Panc1 (cell line): ENCODE results near the gene DEAF1. TPM values are rescaled to one million over a fixed set of nuclear protein-coding genes. Genes with fewer than 3 reads are reported as not detected.

Experiments
- ATAC-seq: fragments of 200-7000 bp; cut with Tn5 transposase; 2 replicates; pipeline ENCODE4 v1.9.1; 2020; ENCODE audit warnings: mild to moderate bottlenecking, moderate library complexity
- BruUV-seq: library from RNA; stranded (reverse); fragments of 400-500 nt; replicated peaks from 2 replicates; lab custom pipeline; 2021; lab: Mats Ljungman, UMichigan
- CTCF ChIA-PET: fragments of 300-600 bp; sonication (Branson Sonifier 250); formaldehyde crosslinking; loops from one replicate; lab custom pipeline; 2022; ENCODE audit warnings: antibody characterized with exemption; lab: Charles Lee
- POLR2A ChIA-PET: fragments of 300-600 bp; sonication (Branson Sonifier 250); formaldehyde crosslinking; loops from one replicate; lab custom pipeline; 2022; ENCODE audit warnings: antibody characterized with exemption; lab: Charles Lee
- DNase-seq: peaks from one replicate; pipeline ENCODE4 v3.0.0-alpha.2; 2010; ENCODE audit warnings: low read depth, low spot score
- H3K27ac ChIP-seq: 2 replicates; pipeline ENCODE4 v1.5.1; 2011; ENCODE audit warnings: mild to moderate bottlenecking, low read length, inconsistent platforms
- H3K27me3 ChIP-seq: fragments of 200-500 bp; sonication (Bioruptor generic); 2 replicates; pipeline ENCODE4 v1.6.0; 2014; ENCODE audit warnings: low read length, inconsistent platforms; ENCODE audit not compliant: control insufficient read depth, insufficient read depth
- H3K36me3 ChIP-seq: fragments of 200-500 bp; sonication (Bioruptor generic); 2 replicates; pipeline ENCODE4 v1.5.1; 2014; ENCODE audit warnings: inconsistent platforms, mild to moderate bottlenecking, low read length, moderate library complexity; ENCODE audit not compliant: control insufficient read depth, insufficient read depth
- H3K4me1 ChIP-seq: 2 replicates; pipeline ENCODE4 v1.5.1; 2011; ENCODE audit warnings: inconsistent platforms, mild to moderate bottlenecking, low read length, moderate library complexity; ENCODE audit not compliant: control insufficient read depth, insufficient read depth
- H3K4me3 ChIP-seq, 2 experiments: 2 replicates each; pipeline ENCODE4 v1.5.1; 2011 to 2012; ENCODE audit warnings: low read depth in 2 of 2, low read length in 2 of 2, mild to moderate bottlenecking in 2 of 2, inconsistent platforms in 1 of 2, moderate library complexity in 1 of 2
- H3K9me3 ChIP-seq: fragments of 200-500 bp; sonication (Bioruptor generic); 2 replicates; pipeline ENCODE4 v1.5.1; 2014; ENCODE audit warnings: low read depth, mild to moderate bottlenecking, inconsistent platforms, low read length, moderate library complexity; ENCODE audit not compliant: control insufficient read depth, insufficient read depth
- CTCF ChIP-seq: fragments of 450-650 bp; IDR thresholded peaks from 2 replicates; pipeline ENCODE4 v1.5.1; 2017; ENCODE audit warnings: mild to moderate bottlenecking
- POLR2AphosphoS5 ChIP-seq: IDR thresholded peaks from 2 replicates; pipeline ENCODE4 v1.6.1; 2012; ENCODE audit warnings: mild to moderate bottlenecking, low read depth, low read length, moderate library complexity
- REST ChIP-seq, 2 experiments: IDR thresholded peaks; 2 replicates each; pipeline ENCODE4 v1.6.1; 2011 to 2012; ENCODE audit warnings: low read depth in 2 of 2, control low read depth in 1 of 2, low read length in 1 of 2, mild to moderate bottlenecking in 1 of 2, moderate library complexity in 1 of 2; ENCODE audit not compliant: insufficient read depth in 1 of 2
- SIN3A ChIP-seq: IDR thresholded peaks from 2 replicates; pipeline ENCODE4 v1.6.1; 2012; ENCODE audit warnings: low read depth, mild to moderate bottlenecking, low read length, moderate library complexity, borderline replicate concordance; ENCODE audit not compliant: insufficient read depth
- TCF7L2 ChIP-seq: IDR thresholded peaks from 2 replicates; pipeline ENCODE4 v1.6.1; 2011; ENCODE audit warnings: mild to moderate bottlenecking, low read depth, low read length, inconsistent platforms
- in situ Hi-C: cut with HindIII; loops from 2 replicates; pipeline ENCODE4 v1.10.0; 2016; ENCODE audit warnings: low sequenced_read_pairs, low pct_unique_long_range_greater_than_20kb
- intact Hi-C: fragments of 100-400 bp; cut with micrococcal nuclease; formaldehyde crosslinking; loops from one replicate; pipeline ENCODE4 v1.10.0; 2022; ENCODE audit not compliant: unreplicated experiment
- total RNA-seq: library from RNA; stranded (reverse); gene quantifications from one replicate; pipeline ENCODE4 v1.2.1, GENCODE V29; 2021; ENCODE audit not compliant: unreplicated experiment

The DEAF1 gene
- total RNA-seq, 1 experiment from 2014 or later = 105 TPM

- in situ Hi-C loops = no loop called here
- POLR2A ChIA-PET = no interaction called here
- CTCF ChIA-PET = no interaction called here
- no TSS peak for BruUV-seq
- Histone ChIP-seq H3K4me3 (no peak overlapping the region), H3K9me3 (no peaks in the 10 kb centered on the region), H3K27ac (no peak overlapping the region), H3K27me3 (no peaks in the 10 kb centered on the region), H3K36me3 (no peaks in the 10 kb centered on the region; the same call in 1 of the 2 replicates), H3K4me1 (no peaks in the 10 kb centered on the region)
- intact Hi-C loops = loop anchor here (5.0 kb wide), 1 partner anchor 63 kb away; no protein-coding TSS in a partner anchor
- ATAC-seq (no peak), DNase-seq (no peak)
- TF ChIP-seq REST (IDR thresholded peaks at IDR 0.05; ENCODE audit: insufficient read depth in 1 of 2, low read depth in 2 of 2, low read length in 1 of 2) = no peak
- no peak for TF ChIP-seq POLR2AphosphoS5
- TF ChIP-seq TCF7L2 = no peak
- TF ChIP-seq SIN3A = no peak
- no peak for TF ChIP-seq CTCF
Observed at GRCh38 chr11:659532-660085, 35.4 kb downstream of the DEAF1 start.

GRCh38 chr11:657691-658126 lies 37.3 kb downstream of the DEAF1 start:
- ChIA-PET POLR2A (no interaction called here), CTCF (interaction anchor here (0.6 kb wide), 1 partner anchor 12 kb away, joined by 8 read pairs; no protein-coding TSS in a partner anchor)
- Histone ChIP-seq H3K4me3 (no peak overlapping the region), H3K27me3 (no peaks in the 10 kb centered on the region), H3K36me3 (no peaks in the 10 kb centered on the region; the same call in 1 of the 2 replicates), H3K9me3 (no peaks in the 10 kb centered on the region), H3K4me1 (no peaks in the 10 kb centered on the region), H3K27ac (no peak overlapping the region)
- DNase-seq = no peak
- TF ChIP-seq SIN3A (no peak), TCF7L2 (no peak), CTCF (no peak), POLR2AphosphoS5 (no peak)
- no peak for ATAC-seq
- intact Hi-C loops (no loop called here), in situ Hi-C loops (no loop called here)
- no TSS peak for BruUV-seq
